DLD1 (cell line): ENCODE data around the gene LKAAEAR1.
"Not testable (repeated sequence)": the region's sequence is repeated elsewhere in the genome, so short reads cannot be mapped to it uniquely, and the experiment has no call there.

Source experiments
- in situ Hi-C: cut with HindIII; loops from 2 replicates; pipeline ENCODE4 v1.10.0; 2017; ENCODE audit warnings: low sequenced_read_pairs

Gene LKAAEAR1, protein sequence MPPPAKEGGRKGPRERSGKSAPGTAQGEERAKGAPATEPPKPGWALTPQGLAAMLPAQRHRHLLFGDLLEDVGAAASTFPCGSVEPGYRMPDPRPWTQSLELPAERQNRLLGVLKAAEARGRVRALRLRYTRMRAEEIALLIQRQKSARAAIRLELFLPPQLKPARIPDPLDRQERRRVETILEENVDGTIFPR

DNA sequence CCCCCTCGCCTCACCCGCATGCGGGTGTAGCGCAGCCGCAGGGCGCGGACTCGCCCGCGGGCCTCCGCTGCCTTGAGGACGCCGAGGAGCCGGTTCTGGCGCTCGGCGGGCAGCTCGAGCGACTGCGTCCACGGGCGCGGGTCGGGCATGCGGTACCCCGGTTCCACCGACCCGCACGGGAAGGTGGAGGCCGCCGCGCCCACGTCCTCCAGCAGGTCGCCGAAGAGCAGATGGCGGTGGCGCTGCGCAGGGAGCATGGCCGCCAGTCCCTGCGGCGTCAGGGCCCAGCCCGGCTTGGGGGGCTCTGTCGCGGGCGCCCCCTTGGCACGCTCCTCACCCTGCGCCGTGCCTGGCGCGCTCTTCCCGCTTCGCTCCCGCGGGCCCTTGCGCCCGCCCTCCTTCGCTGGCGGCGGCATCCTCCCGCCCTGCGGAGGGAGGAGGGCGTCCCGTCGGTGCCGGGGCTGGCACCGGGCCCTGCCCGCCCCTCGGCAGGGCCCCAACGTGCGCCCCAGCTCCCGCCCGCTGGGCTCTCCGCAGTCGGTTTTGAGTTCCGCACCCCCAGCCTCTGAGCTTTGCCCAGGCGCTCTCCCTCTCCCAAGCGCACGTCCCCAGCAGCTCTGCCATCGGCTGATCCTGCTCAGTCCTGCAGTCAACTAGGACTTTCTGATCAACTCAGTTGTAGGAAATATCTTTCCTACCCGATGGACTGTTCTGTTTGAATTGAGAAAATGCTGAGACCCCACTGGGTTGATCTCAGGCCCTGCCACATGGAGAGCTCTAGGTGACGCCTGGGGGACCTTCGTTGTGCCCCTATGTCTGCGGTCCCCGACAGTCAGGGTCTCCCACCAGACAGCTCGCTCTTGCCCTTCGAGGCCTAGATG, at the start of gene LKAAEAR1:
LKAAEAR1 (minus strand) TSS at position 595 of the 881 bp plus-strand sequence; CDS start at position 416, 179 bp downstream.
- in situ Hi-C loops, result no loop called here

DNA sequence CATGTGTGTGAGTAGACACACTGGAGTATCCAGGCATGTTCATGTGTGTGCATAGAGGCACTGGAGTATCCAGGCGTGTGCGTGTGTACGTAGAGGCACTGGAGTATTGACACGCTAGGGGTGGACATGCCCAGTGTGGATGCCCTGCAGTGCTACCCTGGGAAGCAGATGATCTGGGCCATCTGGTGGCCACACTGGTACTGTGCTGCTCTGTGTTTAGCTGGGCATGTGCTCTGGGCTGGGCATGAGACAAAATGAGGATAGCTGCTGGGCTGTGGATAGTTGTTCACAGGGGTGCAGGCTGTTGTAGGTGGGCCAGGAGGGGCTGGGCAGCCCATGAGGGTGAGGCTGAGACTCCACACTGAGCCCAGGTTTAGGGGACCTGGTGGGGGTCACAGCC, 47.2 kb upstream of the LKAAEAR1 start:
- in situ Hi-C loops, result no loop called here

DNA sequence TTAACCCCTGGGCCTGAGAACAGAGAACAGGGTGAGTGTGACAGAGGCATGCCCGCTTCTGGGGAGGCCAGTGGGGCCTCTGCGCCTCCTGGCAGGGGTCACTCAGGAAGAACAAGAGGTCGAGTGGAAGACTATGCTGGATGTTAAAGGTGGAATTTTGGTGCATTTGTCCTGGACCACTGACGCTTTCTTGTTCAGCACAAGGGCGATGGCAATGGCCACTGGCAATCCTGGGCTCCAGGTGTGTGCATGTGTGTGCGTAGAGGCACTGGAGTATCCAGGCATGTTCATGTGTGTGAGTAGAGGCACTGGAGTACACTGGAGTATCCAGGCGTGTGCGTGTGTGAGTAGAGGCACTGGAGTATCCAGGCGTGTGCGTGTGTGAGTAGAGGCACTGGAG, 46.7 kb upstream of the LKAAEAR1 start:
- in situ Hi-C loops, result no loop called here

DNA sequence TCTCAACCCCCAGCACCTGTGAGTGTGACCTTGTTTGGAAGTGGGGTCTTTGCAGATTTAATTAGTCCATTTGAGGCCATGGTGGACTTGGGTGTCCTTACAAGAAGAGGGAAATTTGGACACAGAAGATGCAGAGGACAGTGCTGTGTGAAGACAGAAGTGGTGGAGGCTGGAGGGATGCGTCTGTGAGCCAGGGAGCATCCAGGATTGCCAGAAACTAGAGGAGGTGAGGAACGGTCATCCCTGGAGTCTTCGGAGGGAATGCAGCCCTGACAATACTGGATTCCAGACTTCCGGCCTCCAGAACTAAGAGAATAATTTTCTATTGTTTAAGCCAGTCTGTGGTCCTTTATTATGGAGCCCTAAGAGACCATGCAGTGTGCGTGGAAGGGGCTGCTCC, 46.1 kb upstream of the LKAAEAR1 start:
- in situ Hi-C loops, result no loop called here

DNA sequence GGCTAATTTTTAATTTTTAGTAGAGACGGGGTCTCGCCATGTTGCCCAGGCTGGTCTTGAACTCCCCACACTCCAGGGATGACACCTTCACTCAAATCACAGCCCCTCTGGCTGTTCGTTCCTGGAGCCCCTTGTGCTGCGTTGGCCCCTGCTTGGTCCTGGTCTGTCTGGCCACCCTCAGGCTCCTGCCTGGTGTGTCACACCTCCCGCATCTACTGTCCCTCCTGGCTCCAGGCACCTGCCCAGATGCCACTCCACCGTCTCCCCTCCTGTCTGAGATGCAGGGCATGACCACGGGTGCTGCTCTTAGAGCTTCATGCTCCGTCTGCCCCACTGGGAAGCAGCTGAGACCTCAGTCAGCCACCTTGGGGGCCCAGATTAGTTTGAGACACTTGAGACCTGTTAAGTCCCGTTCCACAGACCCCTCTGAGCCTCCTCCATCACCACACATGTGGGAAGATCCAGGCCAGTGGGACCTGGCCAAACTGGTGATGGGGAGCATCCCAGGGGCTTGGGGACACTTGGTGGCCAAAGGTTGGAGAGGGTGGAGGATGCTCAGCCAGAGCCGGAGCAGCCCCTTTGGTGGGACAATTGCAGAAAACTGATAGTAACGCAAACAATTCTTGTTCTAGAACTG, 45.1 kb upstream of the LKAAEAR1 start:
- in situ Hi-C loops, result no loop called here

DNA sequence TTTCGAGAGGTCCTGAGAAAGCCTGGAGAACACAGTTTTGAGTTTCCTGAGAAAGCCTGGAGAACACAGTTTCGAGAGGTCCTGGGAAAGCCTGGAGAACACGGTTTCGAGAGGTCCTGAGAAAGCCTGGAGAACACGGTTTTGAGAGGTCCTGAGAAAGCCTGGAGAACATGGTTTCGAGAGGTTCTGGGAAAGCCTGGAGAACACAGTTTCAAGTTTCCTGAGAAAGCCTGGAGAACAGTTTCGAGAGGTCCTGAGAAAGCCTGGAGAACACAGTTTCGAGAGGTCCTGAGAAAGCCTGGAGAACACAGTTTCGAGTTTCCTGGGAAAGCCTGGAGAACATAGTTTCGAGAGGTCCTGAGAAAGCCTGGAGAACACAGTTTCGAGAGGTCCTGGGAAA, 39.3 kb upstream of the LKAAEAR1 start:
- in situ Hi-C loops, result not testable (repeated sequence)

DNA sequence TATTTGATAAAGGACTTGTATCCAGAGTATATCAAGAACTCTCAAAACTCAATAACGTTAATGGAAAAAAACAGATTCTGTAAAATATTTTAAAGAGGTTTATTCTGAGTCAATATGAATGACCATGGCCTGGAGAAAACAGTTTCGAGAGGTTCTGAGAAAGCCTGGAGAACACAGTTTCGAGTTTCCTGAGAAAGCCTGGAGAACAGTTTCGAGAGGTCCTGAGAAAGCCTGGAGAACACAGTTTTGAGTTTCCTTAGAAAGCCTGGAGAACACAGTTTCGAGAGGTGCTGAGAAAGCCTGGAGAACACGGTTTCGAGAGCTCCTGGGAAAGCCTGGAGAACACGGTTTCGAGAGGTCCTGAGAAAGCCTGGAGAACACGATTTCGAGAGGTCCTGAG, 38.7 kb upstream of the LKAAEAR1 start:
- in situ Hi-C loops, result not testable (repeated sequence)

DNA sequence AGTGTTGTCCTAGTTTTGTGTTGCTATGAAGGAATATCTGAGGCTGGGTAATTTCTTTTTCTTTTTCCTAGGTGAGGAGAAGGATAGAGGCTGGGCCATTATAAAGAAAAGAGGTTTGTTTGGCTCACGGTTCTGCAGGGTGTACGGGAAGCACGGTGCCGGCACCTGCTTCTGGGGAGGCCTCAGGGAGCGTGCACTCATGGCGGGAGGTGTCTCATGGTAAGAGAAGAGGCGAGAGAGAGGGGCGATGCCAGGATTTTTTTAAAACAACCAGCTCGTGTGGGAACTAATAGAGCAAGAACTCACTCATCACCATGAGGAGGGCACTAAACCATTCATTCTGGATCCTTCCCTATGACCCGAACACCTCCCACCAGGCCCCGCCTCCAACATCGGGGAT, 37.4 kb upstream of the LKAAEAR1 start:
- in situ Hi-C loops, result no loop called here

DNA sequence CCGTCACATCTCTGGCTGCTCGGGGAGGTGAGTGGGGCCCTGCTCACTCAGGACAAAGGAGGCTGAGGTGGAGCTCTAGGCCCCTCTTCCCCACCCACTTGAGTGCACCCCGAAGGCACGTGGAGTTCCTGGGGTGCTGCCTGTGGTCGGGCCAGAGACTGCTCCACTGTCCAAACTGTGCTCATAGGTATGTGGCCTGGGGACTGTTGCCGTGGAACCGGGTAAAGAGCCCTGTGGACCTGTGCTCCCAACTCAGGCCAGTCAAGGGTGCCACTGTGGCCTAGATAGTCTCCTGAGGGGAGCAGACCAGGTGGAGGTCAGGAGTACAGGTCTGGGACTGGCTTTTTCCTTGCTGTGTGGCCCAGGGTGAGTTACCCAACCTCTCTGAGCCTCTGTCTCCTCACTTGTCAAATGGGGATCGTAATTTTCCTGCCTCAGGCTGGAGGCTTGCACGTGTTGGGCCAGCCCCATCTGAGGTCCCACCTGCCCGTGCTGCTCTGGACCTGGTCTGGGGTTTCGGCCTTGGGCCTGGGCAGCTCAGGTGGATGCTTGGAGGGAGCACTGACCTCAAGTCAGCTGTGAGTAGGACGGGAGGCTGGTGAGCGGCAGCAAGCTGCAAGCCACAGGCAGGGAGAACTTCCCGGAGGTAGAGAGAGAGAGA, 35.6 kb upstream of the LKAAEAR1 start:
- in situ Hi-C loops, result no loop called here

DNA sequence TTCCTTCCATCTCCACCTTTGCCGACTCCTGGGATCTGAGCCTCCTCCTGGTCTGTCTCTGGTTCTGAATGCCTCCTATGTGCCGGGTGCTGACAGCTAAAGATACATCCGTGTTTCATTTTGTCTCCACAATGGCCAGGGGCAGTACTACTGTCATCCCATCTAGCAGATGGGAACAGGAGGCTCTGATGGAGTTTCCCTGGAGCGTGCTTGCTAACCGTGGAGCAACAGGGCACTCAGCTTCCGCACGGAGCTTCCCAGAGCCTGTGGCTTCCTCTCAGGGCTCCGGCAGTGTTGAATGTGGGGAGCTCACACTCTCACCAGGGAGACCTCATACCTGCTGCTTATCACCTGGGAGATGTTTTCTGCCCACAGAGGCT, 35.1 kb upstream of the LKAAEAR1 start:
- in situ Hi-C loops, result no loop called here

DNA sequence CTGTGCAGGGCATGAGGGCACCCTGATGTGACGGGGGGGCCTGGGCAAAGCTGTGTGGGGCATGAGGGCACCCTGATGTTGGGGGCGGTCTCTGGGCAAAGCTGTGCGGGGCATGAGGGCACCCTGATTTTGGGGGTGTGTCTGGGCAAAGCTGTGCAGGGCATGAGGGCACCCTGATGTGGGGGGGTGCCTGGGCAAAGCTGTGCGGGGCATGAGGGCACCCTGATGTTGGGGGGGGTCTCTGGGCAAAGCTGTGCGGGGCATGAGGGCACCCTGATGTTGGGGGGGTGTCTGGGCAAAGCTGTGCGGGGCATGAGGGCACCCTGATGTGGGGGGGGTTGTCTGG, 33.2 kb upstream of the LKAAEAR1 start:
- in situ Hi-C loops, result not testable (repeated sequence)

DNA sequence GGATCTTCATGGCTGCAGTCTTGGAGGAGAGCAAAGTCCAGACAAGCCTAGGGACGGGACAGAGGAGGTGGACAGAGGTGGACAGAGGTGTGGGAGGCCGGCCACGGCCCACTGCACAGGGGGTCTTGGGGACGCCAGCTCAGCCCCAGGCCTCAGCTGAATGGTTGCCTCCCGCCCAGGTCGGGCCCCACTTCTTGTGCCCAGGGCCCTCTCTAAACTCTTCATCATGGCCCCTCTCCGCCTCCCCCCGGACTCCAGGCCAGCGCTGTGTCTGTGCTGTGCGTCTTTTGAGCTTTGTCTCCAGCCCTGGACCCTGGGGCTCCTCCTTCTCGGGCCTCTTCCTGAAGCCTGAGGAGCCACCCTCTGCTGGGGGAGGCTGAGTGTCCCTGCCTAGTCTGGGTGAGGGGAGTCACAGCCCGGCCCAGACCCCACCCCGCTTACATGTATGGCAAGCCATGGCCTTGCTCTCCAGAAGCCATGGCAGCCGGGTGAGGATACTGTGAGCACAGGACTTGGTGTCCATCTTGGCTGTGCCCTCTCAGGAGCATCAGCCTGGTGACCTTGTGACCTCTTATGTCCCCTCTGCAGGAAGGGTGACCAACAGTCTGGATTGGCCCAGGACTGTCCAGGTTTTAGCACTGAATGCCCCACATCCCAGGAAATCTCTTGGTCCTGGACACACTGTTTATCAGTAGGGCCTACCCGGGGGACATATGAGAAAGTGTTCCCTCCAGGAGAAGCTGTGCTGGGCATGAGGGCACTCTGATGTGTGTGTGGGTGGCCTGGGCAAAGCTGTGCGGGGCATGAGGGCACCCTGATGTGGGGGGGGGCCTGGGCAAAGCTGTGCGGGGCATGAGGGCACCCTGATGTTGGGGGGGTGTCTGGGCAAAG, 32.6 kb upstream of the LKAAEAR1 start:
- in situ Hi-C loops, result no loop called here

DNA sequence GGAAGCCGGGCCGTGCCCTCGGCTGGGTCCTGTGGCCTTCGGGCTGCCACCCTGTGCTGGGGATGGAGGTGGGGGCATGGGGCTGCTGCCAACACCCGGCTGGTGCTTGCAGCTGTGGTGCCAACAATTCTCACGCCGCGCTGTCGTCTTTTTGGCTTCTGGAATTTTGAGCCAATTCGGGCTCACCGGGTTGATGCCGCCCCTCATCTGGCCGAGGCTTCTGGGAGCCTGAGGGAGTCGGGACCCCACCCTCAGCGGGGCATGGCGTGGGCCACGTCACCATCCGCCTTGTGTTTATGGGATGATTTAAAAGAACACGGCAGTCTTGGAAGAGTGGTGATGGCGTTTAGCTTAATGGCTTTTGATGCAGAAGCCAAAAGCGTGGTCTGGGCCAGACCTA, 31.8 kb upstream of the LKAAEAR1 start:
- in situ Hi-C loops, result no loop called here

DNA sequence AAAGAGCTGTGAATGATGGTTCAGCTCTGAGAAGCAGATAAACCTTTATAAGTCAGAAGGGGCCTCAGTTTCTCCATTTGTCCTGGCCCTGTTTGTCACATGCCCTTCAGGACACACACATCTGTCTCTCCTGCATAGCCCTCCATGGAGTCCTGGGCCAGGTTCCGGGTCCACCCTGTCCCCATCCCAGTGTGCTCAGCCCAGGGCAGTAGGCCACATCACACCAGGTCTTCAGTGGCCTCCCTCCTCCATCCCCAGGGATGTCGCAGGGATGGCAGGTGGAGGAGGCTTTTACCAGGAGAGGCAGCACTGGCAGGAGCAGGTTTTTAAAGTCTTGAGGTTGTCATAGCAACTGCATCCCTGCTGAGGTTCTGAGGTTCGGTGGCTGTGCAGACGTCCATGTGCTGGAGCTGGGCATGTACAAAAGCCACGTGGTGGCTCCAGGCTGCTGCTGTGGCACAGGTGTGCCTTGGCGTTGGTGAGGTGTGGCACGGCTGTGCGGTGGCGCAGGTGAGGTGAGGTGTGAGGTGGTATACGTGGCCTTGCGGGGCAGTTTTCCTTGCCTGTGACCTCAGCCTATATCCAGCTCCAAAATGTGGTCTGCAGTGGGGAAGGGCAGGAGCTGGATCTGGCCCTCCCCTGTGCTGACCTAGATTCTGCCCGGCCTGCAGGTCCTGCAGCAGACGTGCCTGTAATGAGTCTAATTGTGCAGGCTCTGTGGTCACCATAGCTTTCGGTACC, 31.1 kb upstream of the LKAAEAR1 start:
- in situ Hi-C loops, result no loop called here

DNA sequence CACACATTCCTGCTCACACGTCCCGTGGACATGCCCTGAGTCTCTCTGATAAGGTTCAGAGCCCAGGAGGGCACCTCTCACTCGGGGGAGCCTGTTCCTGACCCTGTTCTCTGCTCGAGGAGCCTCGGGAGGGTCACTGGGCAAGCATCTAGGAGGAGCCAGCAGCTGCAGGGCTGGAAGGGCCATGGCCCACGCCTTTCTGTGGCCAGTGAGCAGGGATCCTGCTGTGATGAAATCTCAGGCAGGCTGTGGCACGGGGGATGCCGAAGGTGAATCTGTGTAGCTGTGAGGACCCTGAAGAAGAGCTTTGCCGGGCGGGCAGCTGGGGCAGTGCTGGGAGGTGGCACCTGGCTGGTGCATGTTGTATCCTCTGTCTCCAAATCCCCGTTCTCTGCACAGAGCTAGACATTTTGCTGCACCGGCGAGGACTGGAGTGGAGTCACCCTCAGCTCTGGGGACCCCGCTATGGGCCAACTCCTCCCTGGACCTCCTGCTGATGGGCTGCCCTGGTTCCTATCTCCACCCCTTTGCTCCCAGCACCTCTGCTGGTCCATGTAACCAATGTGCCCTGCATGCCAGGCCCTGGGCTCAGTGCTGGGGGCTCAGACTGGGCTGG, 30.3 kb upstream of the LKAAEAR1 start:
- in situ Hi-C loops, result no loop called here

DNA sequence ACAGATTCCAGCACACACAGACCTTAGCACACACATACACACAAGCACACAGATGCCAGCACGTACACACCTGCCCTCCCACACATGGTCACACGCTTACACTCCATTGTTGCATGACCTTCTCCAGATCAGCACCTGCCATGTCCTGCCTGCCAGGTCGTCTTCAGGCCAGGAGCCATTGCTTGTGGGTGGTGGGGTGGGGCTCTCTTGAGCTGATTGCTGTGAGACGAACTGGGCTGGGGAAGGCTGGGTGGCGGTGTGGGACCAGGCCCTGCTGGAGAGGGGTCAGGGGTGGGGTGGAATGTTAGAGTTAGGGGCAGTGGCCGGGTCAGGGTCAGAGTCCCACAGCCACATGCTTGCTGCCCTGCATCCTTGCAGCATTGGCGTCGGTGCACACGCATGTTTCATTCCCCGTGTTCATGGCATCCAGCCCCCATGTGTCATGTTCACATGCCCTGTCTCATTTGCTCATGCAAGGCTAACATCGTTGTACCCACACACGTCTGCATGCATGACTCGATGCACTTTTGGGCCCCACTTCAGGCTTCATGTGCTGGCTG, 29.7 kb upstream of the LKAAEAR1 start:
- in situ Hi-C loops, result no loop called here

DNA sequence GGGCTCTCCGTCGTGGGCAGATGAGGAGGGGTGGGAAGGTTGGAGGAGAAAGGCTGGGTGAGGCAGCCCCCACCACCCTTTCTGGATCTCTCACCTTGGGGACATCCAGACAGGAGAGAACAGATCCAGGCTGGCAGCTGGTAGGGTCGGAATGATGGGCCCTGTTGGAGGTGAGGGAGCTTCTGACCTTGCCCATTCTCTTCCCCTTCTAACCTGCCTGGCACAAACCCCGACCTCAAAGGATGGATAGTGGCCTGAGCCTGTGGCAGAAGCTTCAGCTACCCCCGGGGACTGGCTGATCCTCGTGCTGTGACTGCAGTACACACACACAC, 29.2 kb upstream of the LKAAEAR1 start:
- in situ Hi-C loops, result no loop called here

DNA sequence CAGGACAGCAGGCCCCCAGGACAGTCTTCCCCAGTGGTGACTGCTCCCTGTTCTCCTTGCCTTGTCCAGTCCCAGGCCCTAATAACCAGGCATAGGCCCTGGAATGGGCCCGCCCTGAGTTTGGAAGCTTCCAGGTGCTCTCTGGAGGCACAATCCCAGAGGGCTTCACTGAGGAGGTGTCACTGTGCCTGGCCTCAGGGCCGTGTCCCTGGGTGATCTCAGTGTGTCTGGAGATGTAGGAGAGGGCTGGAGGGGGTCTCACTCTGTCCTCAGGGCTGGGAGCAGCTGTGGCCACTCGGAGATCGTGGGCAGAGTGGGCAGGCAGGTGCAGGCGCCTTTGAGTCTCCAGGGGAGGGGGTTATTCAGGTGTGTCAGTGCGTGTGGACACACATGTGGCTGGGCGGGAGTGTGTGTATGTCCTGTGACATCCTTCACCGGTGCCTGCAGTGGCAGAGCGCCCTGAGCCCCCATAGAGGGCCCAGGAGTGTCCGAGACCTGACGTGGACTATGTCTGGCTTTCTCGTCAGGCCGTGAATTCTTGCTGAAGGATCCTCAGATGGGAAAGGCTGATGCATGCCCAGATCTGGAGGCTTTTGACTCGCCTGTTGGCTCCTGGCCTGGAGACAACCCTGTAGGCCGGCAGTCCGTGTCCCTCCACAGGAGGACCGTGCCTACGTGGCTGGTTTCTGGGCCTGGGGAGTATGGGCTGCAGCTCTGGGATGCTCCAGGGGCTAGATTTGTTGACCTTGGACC, 28.7 kb upstream of the LKAAEAR1 start:
- in situ Hi-C loops, result no loop called here
